PC-3 (cell line): ENCODE results near the gene C3AR1. TPM values are rescaled to one million over a fixed set of nuclear protein-coding genes. Genes with fewer than 3 reads are reported as not detected.

Experiments used
- ATAC-seq: fragments of 200-7000 bp; cut with Tn5 transposase; 2 replicates; pipeline ENCODE4 v1.9.1; 2020; ENCODE audit warnings: mild to moderate bottlenecking, moderate library complexity
- BruUV-seq: library from RNA; stranded (reverse); fragments of 400-500 nt; replicated peaks from 2 replicates; lab custom pipeline; 2021; lab: Mats Ljungman, UMichigan
- CTCF ChIA-PET: fragments of 300-600 bp; sonication (Branson Sonifier 250); formaldehyde crosslinking; loops from one replicate; lab custom pipeline; 2022; ENCODE audit warnings: antibody characterized with exemption; lab: Charles Lee
- POLR2A ChIA-PET: fragments of 300-600 bp; sonication (Branson Sonifier 250); formaldehyde crosslinking; loops from one replicate; lab custom pipeline; 2022; ENCODE audit warnings: antibody characterized with exemption; ENCODE audit not compliant: unreplicated experiment; lab: Charles Lee
- DNase-seq: peaks from one replicate; pipeline ENCODE4 v3.0.0-alpha.2; 2015
- H2AFZ ChIP-seq: fragments of 300-600 bp; sonication (generic); 2 replicates; pipeline ENCODE4 v1.6.0; 2016; ENCODE audit warnings: antibody characterized with exemption, low read length
- H3F3A ChIP-seq: fragments of 300-600 bp; sonication (generic); one replicate; pipeline ENCODE4 v1.6.0; 2017; ENCODE audit warnings: antibody characterized with exemption, low read length, control low read depth, mild to moderate bottlenecking; ENCODE audit not compliant: unreplicated experiment
- H3K27ac ChIP-seq: fragments of 300-600 bp; sonication (generic); 2 replicates; pipeline ENCODE4 v1.5.1; 2016; ENCODE audit warnings: mild to moderate bottlenecking, low read length
- H3K27me3 ChIP-seq: fragments of 300-600 bp; sonication (generic); 2 replicates; pipeline ENCODE4 v1.6.1; 2016; ENCODE audit warnings: low read length, mixed read lengths
- H3K36me3 ChIP-seq: fragments of 300-600 bp; sonication (generic); 2 replicates; pipeline ENCODE4 v1.6.1; 2016; ENCODE audit warnings: low read depth, mixed run types, low read length, mixed read lengths
- H3K4me1 ChIP-seq: fragments of 300-600 bp; sonication (generic); 2 replicates; pipeline ENCODE4 v1.5.1; 2016; ENCODE audit warnings: low read length; ENCODE audit not compliant: insufficient read depth
- H3K4me2 ChIP-seq: fragments of 300-600 bp; sonication (generic); 2 replicates; pipeline ENCODE4 v1.6.0; 2016; ENCODE audit warnings: low read length
- H3K4me3 ChIP-seq: fragments of 300-600 bp; sonication (generic); 2 replicates; pipeline ENCODE4 v1.5.1; 2016; ENCODE audit warnings: mild to moderate bottlenecking, low read length, mixed read lengths
- H3K79me2 ChIP-seq: fragments of 300-600 bp; sonication (generic); 2 replicates; pipeline ENCODE4 v1.6.1; 2017; ENCODE audit warnings: low read length, mixed read lengths
- H3K9ac ChIP-seq: fragments of 300-600 bp; sonication (generic); 2 replicates; pipeline ENCODE4 v1.6.0; 2016; ENCODE audit warnings: mild to moderate bottlenecking, low read length
- H3K9me2 ChIP-seq: fragments of 300-600 bp; sonication (generic); replicated peaks from 2 replicates; pipeline ENCODE4 v1.6.1; 2016; ENCODE audit warnings: mixed run types, low read length, mixed read lengths
- H3K9me3 ChIP-seq: fragments of 300-600 bp; sonication (generic); 2 replicates; pipeline ENCODE4 v1.6.1; 2016; ENCODE audit warnings: low read length, mixed read lengths
- H4K20me1 ChIP-seq: fragments of 300-600 bp; sonication (generic); 2 replicates; pipeline ENCODE4 v1.6.1; 2016; ENCODE audit warnings: low read length, mixed read lengths
- EZH2 ChIP-seq: fragments of 300-600 bp; sonication (generic); IDR thresholded peaks from one replicate; pipeline ENCODE4 v1.6.1; 2017; ENCODE audit warnings: antibody characterized with exemption, mild to moderate bottlenecking, low read length; ENCODE audit not compliant: unreplicated experiment
- EZH2phosphoT487 ChIP-seq: fragments of 300-600 bp; sonication (generic); IDR thresholded peaks from 2 replicates; pipeline ENCODE4 v1.6.1; 2018; ENCODE audit warnings: mild to moderate bottlenecking, antibody characterized with exemption, low read length, borderline replicate concordance
- intact Hi-C: fragments of 100-400 bp; cut with micrococcal nuclease; formaldehyde crosslinking; loops from 2 replicates; pipeline ENCODE4 v1.9.0; 2023
- total RNA-seq: library from RNA; depleted of rRNA; stranded (reverse); fragments of >200 nt; gene quantifications from 2 replicates; pipeline ENCODE4 v1.2.3, GENCODE V29; 2014
- TF ChIP-seq, protein P1 (sequence below): fragments of 300-600 bp; sonication (generic); conservative IDR thresholded peaks from 2 replicates; pipeline ENCODE4 v1.5.1; 2017; ENCODE audit warnings: antibody characterized with exemption, low read depth, mild to moderate bottlenecking, low read length

The C3AR1 gene
- total RNA-seq, 1 experiment from 2014 or later = not detected

DNA sequence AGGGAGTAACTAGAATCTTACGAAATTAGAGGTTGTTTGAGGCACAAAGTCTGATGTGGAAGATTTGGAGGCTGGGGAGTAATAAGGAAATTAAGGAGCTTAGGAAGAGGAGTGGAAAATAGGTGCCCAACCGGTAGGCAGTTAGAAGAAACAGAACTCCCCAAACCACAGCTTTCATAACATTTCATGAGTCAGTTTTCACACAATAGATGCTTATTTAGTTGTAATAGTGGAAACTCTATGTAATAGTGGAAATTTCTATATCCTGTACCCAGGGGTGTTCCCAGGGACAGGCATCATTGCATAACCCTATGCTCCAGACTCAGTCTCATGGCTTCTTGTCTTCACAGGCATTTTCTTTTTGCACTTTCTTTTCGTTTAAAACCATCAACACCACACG, 8.3 kb downstream of the C3AR1 start:
- ATAC-seq = no peak
- BruUV-seq = no TSS peak
- Histone ChIP-seq H3K4me3 (no peak overlapping the region), H3K9me2 (no peaks in the 10 kb centered on the region), H3K9ac (no peak overlapping the region), H3K36me3 (no peaks in the 10 kb centered on the region), H2AFZ (no peak overlapping the region), H3K27ac (no peak overlapping the region), H3F3A (no peaks in the 10 kb centered on the region), H3K9me3 (no peaks in the 10 kb centered on the region), H3K79me2 (no peaks in the 10 kb centered on the region), H3K4me1 (no peaks in the 10 kb centered on the region), H3K27me3 (no peaks in the 10 kb centered on the region), H4K20me1 (no peaks in the 10 kb centered on the region), H3K4me2 (no peak overlapping the region)
- ChIA-PET POLR2A (no interaction called here), CTCF (no interaction called here)
- intact Hi-C loops = no loop called here
- DNase-seq = no peak
- TF ChIP-seq EZH2phosphoT487 (no peak), EZH2 (no peak)
- TF ChIP-seq, protein P1, sequence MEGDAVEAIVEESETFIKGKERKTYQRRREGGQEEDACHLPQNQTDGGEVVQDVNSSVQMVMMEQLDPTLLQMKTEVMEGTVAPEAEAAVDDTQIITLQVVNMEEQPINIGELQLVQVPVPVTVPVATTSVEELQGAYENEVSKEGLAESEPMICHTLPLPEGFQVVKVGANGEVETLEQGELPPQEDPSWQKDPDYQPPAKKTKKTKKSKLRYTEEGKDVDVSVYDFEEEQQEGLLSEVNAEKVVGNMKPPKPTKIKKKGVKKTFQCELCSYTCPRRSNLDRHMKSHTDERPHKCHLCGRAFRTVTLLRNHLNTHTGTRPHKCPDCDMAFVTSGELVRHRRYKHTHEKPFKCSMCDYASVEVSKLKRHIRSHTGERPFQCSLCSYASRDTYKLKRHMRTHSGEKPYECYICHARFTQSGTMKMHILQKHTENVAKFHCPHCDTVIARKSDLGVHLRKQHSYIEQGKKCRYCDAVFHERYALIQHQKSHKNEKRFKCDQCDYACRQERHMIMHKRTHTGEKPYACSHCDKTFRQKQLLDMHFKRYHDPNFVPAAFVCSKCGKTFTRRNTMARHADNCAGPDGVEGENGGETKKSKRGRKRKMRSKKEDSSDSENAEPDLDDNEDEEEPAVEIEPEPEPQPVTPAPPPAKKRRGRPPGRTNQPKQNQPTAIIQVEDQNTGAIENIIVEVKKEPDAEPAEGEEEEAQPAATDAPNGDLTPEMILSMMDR = no peak

DNA sequence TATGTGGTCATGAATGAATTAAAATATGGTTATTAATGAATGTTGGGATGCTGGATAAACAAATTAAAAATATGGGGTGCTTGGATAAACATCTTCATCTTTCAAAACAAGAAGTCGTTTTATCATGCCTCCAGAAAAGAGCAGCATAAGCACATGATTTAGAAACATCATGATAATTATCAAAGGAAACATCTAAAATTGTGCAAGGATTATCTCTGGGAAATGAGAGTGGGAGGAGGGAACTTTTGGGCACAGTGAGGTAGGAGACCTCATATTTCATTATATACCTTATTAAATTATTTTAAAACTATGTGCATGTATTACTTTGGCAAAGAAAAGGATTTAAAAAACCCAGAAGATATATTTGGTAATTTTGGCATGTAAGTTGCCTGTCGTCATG, 8.9 kb downstream of the C3AR1 start:
- Histone ChIP-seq H3K4me3 (no peak overlapping the region), H3K79me2 (no peaks in the 10 kb centered on the region), H3K9me2 (no peaks in the 10 kb centered on the region), H4K20me1 (no peaks in the 10 kb centered on the region), H3K36me3 (no peaks in the 10 kb centered on the region), H3K9me3 (no peaks in the 10 kb centered on the region), H3K27me3 (no peaks in the 10 kb centered on the region), H2AFZ (no peak overlapping the region), H3K9ac (no peak overlapping the region), H3K4me2 (no peak overlapping the region), H3K27ac (no peak overlapping the region), H3K4me1 (no peaks in the 10 kb centered on the region), H3F3A (no peaks in the 10 kb centered on the region)
- DNase-seq = no peak
- ChIA-PET POLR2A (no interaction called here), CTCF (no interaction called here)
- BruUV-seq = no TSS peak
- TF ChIP-seq, protein P1 = no peak
- no peak for TF ChIP-seq EZH2
- TF ChIP-seq EZH2phosphoT487 = no peak
- intact Hi-C loops = no loop called here
- no peak for ATAC-seq

DNA sequence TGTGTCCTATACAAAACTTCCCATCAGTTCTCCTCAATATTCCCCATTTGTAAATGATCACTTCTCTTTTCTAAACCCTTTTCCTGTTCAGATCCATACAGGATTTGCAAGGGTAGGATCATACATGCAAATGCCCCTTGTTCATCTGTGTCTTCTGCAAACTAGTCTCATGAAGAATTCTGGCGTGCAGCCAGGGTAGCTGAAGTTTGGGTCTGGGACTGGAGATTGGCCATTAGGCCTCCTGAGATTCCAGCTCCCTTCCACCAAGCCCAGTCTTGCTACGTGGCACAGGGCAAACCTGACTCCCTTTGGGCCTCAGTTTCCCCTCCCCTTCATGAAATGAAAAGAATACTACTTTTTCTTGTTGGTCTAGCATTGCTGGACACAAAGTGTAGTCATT, 11.3 kb downstream of the C3AR1 start:
- Histone ChIP-seq H3K4me3 (no peak overlapping the region), H3K9ac (no peak overlapping the region), H2AFZ (no peak overlapping the region), H3F3A (no peaks in the 10 kb centered on the region), H3K9me3 (no peaks in the 10 kb centered on the region), H3K4me2 (no peak overlapping the region), H4K20me1 (no peaks in the 10 kb centered on the region), H3K4me1 (no peaks in the 10 kb centered on the region), H3K27me3 (no peaks in the 10 kb centered on the region), H3K79me2 (no peaks in the 10 kb centered on the region), H3K9me2 (no peaks in the 10 kb centered on the region), H3K27ac (no peak overlapping the region), H3K36me3 (no peaks in the 10 kb centered on the region)
- DNase-seq (no peak), ATAC-seq (no peak)
- intact Hi-C loops = no loop called here
- ChIA-PET POLR2A (no interaction called here), CTCF (no interaction called here)
- TF ChIP-seq EZH2phosphoT487 = no peak
- TF ChIP-seq, protein P1 = no peak
- no peak for TF ChIP-seq EZH2
- BruUV-seq = no TSS peak
